NK-92 (cell line): ENCODE data around the gene KAT5.
"Not testable (repeated sequence)": the region's sequence is repeated elsewhere in the genome, so short reads cannot be mapped to it uniquely, and the experiment has no call there.

ENCODE experiments used
- DNase-seq: peaks from one replicate; lab custom pipeline; 2025; ENCODE audit not compliant: unreplicated experiment; lab: John Stamatoyannopoulos, UW

Gene KAT5

DNA sequence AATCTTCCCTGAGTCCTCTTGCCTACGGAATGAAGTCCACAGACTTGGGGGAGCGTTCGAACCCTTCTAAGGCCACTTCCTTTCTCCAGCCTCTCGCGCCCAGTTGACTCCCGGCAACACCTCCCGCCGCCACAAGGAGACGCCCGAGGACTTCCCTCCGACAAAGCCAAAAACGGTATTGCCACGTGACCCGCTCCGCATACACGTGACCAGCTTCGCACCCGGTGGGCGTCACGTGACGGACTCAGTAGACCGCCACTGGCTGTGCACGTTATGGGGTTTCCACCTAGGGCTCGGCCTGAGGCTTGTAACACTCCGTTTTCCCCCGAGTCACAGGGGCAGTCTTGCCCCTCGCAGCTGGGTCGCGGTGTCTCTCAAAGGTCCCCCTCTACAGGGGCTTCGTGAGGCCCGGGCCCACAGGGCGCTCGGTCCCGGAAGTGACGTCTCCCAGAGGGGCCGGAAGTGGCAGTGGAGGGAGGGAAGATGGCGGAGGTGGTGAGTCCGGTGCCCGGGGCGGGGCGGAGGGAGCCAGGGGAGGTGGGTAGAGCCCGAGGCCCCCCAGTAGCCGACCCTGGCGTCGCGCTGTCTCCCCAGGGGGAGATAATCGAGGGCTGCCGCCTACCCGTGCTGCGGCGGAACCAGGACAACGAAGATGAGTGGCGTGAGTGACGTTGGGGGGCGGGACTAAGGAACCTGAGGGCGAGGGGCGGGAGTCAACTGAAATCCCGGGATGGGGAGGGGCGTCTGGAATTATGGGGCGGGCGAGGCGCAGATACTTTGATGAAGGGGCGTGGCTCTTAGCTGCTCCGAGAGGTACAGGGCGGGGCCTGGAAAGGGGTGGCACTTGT is at the start of gene KAT5:
Gene KAT5 (plus strand): TSS at position 468 of the 848 bp plus-strand sequence. CDS start 16 bp downstream, at position 484.
- peak; percentile 80 for DNase-seq

DNA sequence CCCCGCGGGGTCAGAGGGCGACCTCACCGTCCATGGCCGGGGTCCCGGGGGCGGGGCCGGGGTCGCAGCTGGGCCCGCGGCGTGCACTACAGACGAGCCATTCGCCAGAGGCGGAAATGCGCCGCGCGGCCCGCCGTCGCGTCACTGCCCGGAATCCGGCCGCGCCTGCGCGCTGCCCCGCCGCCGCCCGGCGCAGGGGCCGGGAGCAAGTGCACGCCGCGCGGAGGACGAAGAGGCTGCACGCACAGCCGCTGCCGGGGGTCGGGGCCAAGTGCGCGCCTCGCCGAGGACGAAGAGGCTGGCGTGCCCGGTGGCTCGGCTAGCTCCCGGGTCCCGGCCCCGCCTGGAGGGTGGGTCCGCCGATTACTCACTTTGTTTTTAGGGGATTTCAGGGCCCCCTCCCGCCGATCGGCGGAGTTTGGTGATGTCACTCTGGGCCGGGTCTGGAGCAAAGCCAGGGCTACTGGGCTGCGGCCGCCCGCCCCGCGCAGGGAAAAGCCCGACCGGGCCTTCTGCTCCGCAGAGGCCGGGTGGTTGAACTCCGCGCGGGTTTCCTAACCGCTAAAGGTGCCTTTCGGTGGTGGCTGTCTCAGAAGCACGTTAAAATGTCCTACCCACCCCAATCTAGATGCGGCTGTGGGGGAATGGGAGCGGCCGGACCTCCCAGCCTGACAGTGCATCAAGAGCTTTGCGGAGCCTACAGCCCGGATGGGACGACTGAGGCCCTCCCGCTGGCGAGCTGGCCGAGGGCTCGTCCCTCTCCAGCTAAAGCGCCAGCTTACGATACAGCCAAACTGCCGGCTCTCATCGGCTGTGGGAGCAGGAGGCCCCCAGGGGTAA is 49.0 kb upstream of the KAT5 start, which contains the start of gene RELA:
Gene RELA (minus strand): TSS at position 118 of the 840 bp plus-strand sequence. CDS start 84 bp downstream, at position 34.
- no peak for DNase-seq

DNA sequence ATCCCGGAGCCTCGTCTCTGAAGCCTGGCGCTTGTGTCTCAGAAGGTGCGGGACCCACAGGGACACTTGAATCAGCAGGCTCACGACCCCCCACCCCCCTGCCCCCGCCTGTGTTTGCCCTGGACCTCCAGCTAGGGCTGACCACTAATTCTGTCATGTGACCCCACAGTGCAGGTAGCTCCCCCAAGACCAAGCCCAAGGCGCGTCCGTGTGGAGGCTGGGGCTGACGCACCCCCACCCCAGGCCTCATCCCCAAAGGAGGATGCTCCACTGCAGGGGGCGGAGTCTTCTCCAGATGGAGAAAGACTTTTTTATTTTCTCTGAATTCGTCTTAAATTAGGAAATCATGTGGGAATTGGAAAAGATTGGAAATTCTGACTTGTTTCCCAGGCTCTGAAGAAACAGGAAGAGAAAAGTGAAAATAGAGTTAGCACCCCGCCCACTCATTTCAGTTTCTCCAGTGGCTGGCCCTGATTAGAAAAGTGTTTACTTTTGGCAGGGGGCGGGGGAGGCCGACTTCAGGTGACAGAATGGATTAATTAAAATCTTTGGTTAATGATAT is 48.3 kb upstream of the KAT5 start:
- no peak for DNase-seq

DNA sequence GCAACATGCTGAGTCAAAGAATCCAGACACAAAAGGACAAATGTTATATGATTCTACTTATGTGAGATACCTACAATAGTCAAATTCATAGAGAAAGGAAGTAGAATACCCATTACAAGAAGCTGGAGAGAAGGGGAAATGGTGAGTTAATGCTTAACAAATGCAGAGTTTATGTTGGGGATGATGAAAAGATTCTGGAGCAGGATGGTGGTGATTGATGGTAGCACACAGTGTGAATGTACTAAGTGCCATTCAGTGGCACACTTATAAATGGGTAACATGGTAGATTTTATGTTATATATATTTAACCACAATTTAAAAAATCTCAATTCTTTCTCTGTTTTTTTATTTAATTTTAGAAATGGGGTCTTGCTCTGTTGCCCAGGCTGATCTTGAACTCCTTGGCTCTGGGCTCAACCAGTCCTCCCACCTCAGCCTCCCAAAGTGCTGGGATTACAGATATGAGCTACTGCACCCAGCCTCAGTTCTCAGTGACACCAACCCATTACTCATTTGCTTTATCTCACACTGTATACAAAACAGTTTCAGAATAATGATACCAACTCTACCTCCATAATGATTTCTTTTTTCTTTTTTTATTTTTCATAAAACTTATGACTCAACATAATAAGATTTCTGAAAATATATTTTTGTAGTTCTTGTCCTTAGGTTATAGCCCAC is 39.7 kb upstream of the KAT5 start:
- DNase-seq, result no peak

DNA sequence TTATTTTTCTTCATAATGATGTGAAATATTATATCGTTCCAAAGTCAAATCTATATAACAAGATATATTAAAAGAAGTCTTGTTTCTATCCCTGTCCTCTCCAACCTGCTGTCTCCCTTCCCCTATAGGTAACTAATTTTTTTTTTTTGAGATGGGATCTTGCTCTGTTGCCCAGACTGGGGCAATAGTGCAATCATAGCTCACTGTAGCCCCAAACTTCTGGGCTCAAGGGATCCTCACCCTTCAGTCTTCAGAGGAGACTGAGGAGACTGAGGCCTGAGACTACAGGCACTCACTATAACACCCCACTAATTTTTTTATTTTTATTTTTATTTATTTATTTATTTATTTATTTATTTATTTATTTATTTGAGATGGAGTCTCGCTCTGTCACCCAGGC is 39.1 kb upstream of the KAT5 start:
- DNase-seq, result no peak

DNA sequence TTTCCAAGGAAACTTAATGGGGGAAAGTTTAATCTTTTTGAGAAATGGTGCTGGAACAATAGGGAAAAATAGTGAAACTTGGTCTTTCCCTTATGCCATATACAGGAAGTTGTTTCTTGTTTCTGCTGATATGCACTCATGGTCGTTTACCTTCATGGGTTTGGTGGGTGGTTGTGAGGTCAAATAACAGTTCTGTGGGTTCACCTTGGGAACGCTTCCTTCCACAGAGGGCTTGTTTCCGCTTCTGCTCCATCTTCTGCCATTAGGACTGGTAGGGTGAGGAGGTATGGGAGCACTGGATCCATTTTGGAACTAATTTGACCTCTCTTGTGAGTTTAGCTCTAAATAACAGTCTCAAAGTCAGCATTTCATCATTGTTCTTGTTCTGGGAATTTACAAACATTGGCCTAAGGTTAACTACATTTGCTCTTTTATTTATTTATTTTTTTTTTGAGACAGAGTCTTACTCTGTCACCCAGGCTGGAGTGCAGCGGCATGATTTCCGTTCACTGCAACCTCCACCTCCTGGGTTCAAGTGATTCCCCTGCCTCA is 31.8 kb upstream of the KAT5 start:
- DNase-seq, result no peak

DNA sequence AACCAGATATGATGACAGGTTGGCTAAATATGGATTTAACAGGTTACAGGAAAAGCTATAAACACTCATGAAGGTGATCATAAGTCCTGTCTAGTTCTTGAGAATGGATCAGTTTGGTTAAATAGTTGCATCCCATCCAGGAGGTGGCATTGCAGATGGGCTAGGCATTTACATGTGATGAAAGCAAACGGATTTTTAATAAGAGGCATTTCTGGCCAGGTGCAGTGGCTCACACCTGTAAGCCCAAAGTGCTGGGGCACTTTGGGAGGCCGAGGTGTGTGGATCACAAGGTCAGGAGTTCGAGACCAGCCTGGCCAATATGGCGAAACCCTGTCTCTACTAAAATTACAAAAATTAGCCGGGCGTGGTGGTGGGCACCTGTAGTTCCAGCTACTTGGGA is 28.6 kb upstream of the KAT5 start:
- DNase-seq, result not testable (repeated sequence)

DNA sequence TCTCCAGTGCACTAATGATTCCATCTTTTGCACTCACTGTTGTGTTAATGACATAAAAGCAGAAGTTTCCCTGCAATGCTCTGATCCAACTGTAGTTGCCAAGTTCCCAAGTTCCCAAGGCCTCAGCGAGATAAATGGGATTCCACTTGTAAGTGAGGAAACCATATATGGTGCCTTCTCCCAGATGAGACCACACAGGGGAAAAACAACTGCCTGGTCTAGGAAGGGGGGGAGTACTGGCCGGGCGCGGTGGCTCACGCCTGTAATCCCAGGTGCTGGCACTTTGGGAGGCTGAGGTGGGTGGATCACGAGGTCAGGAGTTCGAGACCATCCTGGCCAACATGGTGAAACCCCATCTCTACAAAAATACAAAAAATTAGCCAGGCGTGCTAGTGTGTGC is 26.1 kb upstream of the KAT5 start:
- no peak for DNase-seq

DNA sequence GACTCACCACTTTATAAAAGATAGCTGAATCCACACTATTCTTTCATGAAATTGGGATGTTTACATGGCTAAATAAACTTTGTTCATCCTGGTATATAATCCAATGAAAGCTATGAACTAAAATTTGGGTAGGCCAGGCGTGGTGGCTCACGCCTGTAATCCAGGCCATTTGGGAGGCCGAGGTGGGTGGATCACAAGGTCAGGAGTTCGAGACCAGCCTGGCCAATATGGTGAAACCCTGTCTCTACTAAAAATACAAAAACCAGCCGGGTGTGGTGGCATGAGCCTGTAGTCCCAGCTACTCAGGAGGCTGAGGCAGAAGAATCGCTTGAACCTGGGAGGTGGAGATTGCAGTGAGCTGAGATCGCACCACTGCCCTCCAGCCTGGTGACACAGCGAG is 20.2 kb upstream of the KAT5 start:
- DNase-seq, result not testable (repeated sequence)

DNA sequence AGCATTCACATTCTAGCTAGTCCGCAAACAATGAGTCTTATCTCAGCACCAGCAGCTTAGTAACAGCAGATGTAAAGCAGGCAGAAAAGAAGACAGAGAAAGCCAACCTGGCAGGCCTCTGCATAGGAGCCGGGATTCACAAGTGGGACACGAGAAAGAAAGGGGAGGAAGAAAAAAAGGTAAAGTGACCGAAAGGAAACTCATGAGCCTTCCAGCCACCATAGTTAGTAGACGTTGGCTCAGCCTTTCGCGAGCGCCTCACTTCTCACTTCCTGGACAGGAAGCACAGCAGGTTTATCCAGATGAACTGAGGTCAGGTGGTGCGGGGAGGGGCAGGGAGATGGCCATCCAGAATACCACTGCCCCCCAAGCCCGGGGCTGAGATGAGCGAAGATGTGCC is 19.7 kb upstream of the KAT5 start:
- no peak for DNase-seq

DNA sequence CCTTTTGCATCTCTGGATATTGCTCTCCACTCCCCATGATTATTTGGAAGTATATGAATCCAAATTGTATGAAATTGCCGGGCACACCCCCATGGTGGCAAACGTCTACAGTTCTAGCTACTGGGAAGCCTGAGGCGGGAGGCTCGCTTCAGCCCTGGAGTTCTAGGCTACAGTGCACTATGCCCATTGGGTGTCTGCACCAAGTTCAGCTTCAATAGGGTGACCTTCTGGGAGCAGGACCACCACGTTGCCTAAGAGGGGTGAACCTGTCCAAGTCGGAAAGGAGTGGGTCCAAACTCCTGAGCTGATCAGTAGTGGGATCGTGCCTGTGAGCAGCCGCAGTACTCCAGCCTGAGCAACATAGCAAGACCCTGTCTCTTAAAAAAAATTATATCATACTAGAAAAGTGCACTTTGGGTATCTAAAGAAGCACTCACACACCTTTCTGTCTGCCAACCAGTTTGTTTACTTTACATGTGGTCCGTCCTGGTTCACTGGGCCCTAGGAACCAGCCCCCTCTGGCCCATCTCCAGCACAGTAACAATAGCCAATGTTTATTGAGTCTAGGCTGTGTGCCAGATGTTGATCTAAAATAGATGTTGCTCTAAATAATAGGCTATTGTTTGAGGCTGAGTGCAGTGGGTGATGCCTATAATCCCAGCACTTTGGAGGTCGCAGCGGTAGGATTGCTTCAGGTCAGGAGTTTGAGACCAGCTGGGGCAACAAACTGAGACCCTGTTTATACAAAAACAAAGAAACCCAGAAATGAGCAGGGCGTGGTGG is 16.4 kb upstream of the KAT5 start:
- DNase-seq, result no peak

DNA sequence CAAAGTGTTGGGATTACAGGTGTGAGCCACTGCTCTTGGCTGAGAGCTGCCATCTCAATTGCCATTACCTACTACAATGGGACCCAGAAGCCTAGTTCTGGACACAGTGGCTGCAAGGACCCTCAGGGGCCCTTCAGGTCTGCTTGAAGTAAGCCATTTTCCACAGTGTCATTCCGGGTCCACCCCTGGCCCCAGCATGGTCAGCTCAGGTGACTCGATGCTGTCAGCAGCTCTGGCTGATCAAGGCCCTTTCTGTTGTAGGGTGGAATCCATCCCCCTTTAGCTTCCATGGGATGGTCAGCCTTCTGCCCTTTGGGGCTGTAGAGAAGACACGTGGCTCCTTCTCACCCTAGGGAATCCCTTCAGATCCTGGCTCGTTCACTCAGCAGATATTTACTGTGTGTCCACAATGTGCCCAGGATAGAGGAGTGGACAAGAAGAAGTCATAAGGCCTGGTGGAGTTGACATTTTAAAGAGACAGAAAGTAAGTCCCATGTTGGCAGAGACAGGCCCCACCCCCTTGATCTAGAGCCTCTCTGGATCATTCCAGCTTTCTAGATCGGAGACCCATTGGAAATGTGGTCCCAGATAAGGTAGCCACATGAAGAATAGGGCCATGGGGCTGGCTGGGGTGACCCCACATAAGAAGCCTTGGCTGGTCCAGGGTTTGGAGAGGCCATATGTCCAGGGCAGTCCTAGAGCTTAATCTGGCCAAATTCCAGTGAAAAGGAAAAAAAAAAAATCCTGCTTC is 15.1 kb upstream of the KAT5 start:
- no peak for DNase-seq

DNA sequence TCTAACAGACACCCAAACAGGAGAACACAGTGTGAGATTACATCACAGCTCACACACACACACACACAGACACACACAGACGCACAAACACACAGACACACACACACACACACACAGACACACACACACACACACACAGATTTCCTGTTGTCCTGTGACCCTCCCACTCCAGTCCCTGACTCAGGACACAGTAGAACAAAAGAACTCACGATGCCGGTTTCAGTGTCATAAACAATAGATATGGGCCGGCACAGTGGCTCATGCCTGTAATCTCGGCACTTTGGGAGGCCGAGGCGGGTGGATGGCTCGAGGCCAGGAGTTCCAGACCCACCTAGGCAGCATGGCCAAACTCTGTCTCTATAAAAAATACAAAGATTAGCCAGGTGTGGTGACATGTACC is 13.8 kb upstream of the KAT5 start:
- DNase-seq, result no peak

DNA sequence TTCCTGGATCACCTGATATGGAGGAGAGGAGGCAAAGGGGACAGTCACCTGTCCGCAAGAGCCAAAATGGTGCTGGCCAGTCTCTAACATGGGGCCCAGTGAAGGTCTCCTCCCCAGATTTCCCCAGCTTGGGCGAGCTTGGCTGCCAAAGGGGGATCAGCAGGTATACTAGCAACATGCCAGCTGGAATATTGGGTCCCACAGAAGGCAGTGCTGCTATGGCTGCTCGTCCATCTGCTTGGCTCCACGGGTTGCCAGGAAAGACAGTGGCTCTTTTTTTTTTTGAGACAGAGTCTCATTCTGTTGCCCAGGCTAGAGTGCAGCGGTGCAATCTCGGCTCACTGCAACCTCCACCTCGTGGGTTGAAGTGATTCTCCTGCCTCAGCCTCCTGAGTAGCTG is 12.7 kb upstream of the KAT5 start:
- DNase-seq, result no peak

DNA sequence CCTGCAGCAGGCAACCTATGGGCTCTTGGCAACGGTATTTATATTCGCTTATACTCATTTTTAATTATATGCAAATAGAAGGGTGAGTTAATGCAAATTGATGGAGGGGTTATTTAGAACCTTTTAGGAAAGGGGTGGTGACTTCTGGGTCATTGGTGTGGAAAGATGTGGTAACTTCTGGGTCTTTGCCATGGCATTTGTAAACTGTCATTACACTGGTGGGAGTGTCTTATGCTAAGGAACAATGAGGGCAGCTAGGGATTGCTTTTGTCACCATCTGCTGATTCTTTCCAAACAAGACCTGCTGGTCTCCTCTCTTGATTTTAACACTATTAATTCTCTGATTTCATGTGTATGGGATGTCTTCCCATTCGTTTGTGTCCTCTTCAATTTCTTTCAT is 11.7 kb upstream of the KAT5 start:
- no peak for DNase-seq

DNA sequence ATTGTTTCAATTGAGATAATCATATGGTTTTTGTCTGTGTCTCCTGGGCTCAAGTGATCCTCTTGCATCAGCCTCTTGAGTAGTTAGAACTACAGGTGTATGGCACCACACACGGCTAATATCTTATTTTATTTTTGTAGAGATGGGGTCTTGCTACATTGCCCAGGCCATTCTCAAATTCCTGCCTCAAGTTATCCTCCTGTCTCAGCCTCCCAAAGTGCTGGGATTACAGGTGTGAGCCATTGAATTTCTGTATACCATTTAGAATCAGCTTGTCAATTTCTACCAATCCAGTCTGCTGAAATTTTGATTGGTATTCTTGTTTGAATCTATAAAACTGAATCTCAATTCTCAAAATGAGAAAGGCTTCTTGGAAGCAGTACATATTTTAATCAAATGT is 10.4 kb upstream of the KAT5 start:
- no peak for DNase-seq

DNA sequence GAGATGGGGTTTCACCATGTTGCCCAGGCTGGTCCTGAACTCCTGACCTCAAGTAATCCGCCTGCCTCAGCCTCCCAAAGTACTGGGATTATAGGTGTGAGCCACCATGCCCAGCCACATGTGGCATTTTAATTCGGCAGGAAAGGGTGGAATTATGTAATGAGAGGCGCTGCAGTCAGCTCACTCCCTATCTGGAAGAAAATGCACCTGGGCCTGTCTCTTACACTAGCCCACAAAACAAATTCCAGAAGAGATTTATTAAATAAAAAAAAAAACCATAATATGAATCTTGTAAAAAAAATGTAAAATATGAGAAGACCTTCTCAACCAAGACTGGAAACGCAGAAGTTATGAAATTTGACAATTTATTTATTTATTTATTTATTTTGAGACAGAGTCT is 8.2 kb upstream of the KAT5 start:
- DNase-seq, result no peak

DNA sequence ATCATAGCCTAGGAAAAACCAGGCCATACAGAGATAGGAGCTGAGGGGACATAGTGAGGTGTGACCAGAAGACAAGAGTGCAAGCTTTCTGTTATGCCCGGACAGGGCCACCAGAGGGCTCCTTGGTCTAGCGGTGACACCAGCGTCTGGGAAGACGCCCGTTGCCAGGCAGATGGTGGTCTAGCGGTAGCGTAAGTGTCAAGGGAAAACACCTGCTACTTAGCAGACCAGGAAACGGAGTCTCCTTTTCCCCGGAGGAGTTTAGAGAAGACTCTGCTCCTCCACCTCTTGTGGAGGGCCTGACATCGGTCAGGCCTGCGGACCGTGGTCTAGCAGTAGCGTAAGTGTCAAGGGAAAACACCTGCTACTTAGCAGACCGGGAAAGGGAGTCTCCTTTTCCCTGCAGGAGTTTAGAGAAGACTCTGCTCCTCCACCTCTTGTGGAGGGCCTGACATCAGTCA is 5.7 kb upstream of the KAT5 start:
- not testable (repeated sequence) for DNase-seq

DNA sequence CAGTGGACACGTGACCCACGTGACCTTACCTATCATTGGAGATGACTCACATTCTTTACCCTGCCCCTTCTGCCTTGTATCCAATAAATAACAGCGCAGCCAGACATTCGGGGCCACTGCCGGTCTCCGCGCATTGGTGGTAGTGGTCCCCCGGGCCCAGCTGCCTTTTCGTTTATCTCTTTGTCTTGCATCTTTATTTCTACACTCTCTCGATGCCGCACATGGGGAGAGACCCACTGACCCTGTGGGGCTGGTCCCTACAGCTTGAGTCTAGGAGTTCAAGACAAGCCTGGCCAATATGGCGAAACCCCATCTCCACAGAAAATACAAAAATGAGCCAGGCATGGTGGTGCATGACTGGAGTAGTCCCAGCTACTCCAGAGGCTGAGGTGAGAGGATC is 5.0 kb upstream of the KAT5 start:
- not testable (repeated sequence) for DNase-seq
